ENCODE measurements around the gene MICAL2.
"Not testable (repeated sequence)": the region's sequence is repeated elsewhere in the genome, so short reads cannot be mapped to it uniquely, and the experiment has no call there.

The MICAL2 gene

DNA sequence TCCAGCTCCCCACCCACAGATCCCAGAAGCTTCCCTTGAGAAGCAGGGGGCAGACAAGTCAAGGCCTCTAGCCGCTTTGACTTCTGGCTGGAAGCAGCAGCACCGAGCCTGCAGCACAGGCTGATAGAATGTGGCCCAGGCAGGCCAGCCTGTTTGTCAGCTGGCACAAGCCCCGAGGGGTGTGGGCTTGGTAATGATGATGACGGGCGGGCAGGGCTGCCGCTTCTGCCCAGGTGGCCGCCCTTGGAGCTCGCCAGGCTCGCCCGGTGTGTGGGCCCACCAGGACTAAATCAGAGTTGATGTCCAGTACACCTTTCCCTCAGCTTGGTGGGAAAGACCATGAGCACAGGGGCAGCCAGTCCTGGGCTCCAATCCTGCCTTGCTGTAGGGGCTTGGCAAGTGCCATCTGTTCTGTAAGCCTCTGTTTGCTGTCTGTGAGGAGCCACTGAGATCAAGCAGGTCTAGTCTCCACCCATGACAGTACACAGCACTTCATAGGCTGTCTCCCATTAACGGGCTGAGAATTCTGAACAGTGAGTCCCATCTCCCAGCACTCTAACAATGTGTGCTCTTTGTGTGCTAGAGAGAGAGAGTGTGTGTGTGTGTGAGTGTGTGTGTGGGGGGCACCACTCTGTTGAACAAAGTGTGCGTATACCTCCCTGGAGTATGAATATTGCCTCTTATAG is 26.8 kb downstream of the MICAL2 start:
- DNase-seq, result no peak

DNA sequence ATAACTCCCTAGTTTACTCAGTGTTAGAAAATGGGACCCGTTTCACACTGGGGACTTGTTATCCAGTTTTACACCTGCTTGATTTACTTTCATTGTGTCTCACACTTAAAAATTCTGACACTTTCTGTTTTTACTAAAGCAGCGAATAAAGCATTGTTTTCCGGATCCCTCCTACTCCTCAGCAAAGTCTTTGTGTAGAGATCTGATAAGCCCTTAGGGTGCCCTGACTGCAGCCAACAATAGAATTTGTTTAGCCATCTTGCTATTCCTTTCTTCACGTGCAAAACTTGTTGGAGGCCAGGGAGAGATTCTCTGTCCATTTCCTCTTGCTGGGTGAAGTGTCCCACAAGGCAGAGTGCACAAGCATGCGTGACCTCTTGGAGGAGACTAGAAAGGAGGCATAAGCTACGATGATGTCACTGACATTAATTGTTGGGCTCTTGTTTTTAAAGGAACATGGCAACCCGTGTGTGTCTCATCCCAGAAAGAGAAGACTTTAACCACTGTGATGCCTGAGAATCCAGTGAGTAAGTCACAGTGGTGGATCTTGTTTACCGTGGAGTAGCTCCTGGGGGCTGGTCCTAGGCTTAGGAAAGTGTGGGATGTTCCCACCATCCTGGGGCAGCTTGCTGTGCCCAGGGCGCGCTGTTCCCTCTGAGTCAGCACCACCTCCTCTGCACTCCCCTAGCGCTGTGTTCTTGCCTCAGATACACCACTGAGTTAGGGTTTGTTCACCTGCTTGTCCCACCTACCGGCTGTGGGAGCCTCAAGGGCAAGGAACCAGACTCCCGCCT is 27.7 kb downstream of the MICAL2 start:
- DNase-seq, result no peak

DNA sequence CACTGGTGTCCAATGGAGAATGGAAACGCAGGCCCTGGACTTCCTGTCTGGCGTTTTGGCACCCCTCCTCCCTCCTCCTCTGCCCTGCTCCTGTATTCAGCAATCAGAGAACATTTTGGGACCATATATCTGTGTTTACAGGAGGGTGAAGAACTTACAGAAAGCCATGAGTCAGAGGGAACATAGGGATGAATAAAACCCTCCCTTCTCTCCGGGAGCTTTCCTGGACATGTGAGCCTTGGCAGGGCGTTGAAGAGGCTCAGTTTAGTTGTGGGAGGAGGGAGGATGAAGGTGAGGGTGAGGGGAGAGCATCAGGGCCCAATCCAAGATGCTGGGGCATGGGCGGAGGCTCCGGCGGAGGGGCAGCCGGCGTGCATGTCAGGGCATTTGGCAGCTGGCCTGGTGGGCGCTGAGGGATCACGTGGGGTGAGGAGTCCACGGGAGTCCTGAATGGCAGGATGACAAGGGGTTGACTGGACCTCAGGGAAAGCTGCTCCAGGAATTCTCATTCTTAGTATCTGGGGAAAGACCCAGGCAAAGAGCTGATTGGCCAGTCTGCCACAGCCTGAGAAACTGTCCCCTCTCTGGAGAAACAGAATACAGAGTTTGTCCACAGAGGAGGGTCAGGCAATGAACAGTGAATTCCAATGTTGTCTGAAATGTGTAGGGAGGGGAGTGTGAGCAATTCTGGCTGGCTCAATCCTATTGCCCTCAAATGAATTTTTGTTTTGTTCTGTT is 28.9 kb downstream of the MICAL2 start:
- no peak for DNase-seq

DNA sequence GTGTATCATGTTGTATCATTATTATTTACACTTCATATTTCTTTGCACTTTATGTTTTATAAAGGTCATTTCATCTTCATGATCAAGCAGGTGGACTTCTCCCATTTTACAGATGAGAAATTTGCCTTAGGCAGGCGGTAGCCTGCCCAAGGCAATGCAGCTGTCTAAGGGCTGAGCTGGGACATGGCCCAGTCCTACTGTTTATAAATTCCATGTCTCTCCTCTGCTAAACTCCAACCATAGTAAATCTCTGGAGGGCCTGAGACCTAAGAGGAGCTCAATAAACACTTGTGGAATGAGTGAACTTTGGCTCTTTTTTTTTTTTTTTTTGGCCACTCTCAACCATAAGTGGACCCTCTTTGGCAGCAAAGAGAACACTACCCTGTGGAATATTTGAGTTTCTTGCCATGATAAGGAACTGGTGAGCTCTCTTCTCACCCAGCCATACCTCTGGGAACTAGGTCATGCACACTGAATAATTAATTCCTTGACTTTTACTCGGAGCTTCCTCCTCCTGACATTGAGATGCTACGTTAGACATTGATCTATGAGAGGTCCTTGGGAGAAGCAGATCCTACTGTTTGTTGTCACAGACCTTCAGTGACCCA is 29.9 kb downstream of the MICAL2 start:
- no peak for DNase-seq

DNA sequence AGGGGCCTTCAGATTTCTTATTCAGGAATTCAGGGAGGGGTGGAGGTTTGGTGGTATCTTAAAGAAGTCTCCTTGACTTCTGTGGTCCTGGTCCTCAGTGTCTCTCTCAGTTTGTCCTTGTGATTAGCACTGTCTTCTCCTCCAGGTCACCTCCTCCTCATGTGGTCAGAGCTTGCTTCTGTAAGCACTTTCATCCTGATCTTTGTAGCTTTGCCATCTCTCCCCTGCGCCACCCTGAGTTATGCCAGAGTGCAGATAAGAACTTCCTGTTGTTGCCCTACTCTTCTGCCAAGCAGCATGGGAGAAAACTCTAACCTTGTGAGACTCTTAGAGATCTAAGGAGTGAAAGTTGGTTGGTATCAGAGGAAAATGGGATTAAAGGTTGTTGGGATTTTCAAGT is 30.9 kb downstream of the MICAL2 start:
- DNase-seq, result peak; percentile 30

DNA sequence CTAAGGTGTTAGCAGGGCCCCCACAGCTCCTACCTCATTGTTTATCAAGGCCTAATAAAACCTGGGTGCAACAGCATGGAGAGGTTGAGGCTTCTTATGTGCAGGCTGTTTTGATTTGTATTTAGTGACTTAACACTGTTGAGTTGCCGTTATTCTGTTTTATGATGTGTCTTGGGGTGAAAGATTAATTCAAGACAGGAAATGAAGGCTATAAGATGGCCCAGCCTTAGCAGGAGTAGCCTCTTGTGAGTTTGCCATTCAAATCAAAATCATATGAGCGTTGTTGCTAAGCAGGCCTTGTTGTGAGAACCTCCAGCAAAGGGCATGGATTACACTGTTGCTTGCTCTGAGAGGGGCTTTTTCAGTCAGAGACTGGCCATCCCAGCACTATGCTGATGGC is 31.8 kb downstream of the MICAL2 start:
- no peak for DNase-seq

DNA sequence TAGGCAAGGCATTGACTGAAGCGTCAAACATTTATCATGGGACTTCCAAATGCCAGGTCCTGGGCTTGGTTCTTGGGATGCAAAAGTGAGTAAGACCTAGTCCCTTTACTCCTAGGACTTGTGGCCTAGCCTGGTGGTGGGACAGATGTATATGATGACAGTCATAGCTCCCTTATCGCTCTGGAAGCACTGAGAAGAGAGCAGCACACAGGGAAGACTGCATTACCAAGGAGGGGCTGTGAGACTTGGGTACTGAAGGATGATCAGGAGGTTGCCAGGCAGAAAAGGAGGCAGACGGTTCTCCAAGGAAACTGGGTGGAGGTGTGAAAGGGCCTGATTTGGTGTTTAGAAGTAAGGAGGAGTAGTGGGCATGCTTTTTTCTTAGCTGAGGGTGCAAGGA is 32.5 kb downstream of the MICAL2 start:
- DNase-seq, result no peak

DNA sequence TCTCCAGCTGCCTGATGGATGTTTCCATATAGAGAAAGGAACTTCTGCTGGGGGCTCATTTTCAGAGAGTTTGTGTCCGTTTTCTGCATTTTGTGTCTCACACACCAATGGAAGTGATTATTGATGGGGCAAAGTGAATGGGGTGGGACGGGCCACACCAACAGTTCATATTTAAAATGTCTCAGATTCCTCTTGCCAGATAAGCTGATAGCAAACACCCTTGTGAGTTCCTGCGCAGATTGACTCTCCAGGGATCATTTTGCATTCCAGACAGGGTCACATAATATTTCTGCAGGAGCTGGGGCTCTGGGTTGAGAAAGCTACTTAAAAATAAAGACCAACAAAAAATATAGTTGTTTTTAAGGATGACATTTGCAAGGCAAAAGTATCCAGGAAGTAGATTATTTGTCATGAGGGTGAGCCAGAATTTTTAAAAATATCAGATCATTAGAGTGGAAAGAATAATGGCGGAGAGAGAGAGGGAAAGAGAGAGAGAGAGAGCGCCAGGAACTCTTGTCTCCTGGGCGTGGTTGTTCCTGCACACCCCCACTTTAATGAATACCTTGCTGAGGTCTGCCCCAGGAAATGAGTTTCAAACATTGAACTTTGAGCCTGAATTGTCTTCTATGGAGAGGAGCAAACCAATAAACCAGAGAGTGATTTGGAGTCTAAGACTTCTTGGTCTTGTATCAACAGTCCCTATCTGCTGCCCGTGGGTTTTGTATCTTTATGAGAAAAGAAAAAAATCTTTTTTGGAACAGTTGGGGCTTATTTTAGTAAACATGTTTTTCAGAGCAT is 33.3 kb downstream of the MICAL2 start:
- no peak for DNase-seq

DNA sequence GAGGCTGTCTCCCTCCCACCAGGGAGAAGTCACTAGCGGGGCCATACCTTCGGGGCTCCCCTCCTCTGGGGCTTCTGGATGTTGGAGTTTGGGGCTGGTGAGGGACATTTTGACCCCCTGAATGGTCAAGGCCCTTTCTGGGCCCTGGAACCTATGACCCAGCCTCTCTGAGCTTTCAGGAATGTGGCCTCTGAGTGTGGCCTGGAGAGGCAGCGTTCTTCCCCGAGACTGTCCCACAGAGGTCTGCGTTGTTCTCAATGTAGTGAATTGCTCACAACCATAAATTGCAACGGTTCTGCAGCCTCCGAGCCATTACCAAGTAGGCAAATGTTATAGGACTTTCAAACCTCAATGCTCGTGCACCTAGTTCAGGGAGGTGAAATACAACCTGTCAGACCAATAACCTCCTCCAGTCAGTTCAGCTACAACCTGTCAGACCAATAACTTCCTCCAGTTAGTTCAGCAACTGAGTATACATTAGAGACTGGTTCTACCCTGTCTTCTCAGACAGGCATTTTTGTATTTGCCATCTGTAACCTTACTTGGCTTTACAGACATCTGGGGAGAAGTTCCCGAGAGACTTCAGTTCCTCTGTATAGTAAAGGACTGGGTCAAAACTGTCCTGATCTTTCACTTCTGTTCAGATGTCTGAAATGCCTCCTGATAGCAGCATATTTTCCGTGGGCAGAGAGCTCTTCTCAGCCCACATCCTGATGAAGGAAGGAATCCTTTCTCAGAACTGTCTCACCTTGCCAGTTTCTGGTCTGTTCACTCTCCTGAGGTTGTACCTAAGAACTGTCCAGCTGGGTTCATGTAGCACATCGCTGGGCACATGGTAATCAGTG is 34.2 kb downstream of the MICAL2 start:
- DNase-seq, result peak; percentile 33

DNA sequence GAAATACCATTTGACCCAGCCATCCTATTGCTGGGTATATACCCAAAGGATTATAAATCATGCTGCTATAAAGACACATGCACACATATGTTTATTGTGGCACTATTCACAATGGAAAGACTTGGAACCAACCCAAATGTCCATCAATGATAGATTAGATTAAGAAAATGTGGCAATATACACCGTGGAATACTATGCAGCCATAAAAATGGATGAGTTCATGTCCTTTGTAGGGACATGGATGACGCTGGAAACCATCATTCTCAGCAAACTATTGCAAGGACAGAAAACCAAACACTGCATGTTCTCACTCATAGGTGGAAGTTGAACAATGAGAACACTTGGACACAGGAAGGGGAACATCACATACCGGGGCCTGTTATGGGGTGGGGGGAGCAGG is 36.3 kb downstream of the MICAL2 start:
- not testable (repeated sequence) for DNase-seq

DNA sequence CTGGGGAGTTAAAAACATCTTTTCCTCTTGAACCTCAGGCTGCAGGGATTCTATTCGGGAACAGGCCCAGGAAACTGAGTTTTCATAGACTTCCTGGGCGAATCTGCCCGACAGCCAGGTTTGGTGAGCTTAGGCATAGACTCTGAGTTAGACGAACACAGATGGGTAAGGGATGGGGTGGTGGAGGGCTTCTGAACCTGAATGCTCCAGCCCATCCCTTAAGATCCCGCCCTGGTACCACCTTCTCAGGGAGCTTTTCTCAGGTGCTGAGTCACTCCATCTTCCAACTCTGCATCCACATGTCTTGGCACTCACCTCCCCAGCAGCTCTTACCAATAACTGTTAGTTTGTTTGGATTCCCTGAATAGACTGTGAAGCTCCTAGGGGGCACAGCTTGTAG is 37.4 kb downstream of the MICAL2 start:
- peak; percentile 50 for DNase-seq

DNA sequence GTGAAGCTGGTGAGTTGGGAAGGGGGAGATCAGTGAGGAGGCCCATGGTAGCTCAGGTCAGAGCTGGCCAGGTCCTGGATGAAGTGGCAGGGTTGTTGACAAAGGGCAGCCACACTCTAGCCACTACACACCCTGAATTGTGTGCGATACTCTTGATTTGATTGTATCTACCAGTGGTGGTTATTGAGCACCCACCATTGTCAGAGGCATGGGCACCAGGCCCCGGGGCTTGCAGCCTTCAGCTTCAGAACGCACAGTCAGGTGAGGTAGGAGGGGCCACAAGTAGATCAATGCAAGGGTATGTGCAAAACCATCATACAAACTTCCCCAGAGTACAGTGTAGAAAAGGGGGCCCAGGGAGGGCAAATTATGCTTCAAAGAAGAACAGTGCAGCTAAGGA is 38.1 kb downstream of the MICAL2 start:
- peak; percentile 22 for DNase-seq

DNA sequence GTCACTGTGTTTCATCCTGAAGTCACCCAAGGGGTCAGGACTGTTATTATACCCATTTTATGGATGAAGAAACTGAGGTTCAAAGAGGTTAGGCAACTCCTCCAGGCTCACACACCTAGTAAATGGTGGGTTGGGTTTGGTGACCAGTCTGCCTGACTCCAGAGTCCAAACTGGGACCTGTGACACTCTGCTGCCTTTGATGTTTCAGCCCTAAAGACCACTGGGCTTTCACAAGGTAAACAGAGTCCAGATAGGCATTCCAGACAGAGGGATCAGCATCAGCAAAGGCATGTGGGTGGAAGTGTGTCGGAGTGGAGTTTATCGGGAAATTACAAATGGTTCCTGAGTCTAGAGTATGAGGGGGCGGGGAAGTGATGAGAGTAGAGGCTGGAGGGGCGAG is 38.5 kb downstream of the MICAL2 start:
- peak; percentile 16 for DNase-seq

DNA sequence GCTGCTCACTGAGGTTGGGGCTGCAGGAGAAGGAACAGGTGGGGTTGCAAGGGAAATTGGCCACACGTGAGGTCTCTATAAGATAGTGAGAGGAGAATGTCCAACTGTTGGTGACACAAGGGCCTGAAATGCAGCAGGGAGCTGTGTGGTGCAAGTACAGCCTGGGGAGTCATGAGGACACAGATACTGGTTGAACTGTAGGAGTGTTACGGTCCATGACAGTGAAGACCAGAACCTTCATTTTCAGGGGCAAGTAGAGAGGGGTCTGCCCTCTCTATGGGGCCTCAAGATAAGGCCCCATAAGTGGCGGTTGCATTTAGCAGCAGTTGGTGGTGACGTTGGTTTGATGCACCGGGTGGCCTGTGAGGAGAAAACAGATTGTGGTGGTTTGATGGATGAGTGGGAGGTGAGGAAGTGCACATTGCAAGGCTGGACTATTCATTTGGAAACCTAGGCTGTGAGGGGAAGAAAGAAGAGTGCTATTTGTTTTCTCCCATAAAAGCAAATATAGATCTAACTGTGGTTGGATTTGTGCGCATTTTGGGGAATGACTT is 39.4 kb downstream of the MICAL2 start:
- DNase-seq, result peak; percentile 65

DNA sequence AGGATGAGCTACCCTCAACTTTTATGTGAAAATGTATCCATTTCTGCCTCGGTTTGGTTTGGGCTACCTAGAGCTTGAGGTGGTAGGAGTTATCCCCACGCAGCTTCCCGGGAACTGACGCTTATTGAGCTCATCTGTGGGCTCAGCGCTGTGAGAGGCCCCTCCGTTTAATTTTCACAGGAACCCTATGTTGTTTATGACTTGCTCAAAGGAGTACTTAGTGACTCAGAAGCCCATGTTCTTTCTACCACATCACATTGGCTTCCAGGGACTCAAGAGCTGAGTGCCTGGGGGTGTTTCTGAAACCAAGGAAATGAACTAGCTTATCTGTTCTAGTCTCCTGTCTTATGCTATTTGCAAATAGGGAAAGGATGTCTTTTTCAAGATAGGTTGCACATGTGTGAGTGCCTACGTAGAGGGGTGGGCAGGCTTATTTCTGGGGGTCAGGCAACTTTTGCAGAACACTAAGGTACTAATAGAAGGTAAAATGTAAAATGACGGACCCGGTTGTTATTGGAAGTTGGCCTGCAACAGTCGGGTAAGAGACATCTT is 40.5 kb downstream of the MICAL2 start:
- DNase-seq, result peak; percentile 71

DNA sequence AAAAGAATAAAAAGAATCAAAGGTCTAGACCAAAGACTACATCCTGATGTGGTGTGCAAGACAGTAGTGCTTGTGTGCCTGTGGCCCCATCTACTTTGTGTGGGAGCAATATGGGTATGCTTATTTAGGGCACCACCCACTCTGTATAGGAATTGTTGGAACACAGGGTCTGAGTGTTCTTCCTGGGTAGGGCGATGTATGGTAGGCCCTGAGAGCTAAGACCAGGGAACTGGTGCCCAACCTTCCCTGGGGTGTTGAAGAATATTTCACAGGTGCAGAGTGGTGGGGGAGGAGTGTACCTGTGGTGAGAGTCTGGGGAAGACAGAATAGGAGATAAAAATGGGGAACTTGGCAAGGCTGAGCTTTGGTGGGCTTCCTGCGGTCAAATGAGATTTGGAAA is 41.9 kb downstream of the MICAL2 start:
- DNase-seq, result no peak

DNA sequence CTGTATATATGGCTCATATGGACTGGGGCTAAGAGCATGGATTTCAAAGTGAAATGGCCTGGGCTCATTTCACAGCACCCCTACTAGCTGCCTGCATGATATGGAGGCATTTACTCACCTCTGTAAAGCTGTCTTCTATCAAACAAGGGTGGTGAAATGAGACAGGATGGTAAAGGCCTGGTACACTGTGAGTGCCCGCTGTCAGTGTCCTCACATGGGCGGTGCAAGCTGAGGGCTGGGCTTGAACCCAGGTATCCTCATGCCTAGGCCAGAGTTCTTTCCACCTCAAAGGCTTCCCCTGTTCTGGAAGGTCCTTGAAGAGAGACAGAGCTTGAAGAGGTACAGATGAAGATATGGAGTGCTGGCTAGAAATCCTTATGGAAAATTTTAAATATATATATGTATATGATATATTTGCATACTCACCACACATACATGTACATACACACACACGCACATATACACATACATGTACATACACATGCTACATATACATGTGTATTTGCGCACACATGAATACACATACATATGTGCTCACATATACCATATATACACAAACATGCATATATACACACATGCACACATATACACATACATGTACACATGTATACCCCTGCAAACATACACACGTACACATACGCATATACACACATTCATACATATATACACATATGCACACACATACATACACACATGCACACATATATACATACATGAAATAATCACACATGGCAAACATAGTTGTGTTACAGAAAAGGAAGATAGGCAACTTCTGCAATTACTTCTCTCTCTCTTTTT is 44.7 kb downstream of the MICAL2 start:
- no peak for DNase-seq

DNA sequence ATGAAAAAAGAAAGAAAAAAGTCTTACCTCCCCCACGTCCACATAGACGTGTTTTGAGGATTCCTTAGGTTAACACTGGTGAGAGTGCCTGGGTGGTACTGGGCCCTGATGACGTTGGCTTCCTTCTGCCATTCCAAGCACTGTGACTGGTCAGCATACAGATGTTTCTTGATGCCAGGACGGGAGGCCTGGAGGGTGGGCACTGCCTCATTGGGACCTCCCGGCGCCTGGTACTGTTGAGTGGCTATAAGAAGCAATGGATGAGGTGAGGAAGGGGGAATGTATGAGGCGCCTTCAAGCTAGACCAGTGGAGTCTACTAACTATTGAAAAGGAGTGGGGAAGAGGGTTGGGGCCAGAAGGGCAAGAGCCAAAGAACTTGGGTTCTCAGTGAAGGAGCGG is 45.3 kb downstream of the MICAL2 start:
- DNase-seq, result no peak

DNA sequence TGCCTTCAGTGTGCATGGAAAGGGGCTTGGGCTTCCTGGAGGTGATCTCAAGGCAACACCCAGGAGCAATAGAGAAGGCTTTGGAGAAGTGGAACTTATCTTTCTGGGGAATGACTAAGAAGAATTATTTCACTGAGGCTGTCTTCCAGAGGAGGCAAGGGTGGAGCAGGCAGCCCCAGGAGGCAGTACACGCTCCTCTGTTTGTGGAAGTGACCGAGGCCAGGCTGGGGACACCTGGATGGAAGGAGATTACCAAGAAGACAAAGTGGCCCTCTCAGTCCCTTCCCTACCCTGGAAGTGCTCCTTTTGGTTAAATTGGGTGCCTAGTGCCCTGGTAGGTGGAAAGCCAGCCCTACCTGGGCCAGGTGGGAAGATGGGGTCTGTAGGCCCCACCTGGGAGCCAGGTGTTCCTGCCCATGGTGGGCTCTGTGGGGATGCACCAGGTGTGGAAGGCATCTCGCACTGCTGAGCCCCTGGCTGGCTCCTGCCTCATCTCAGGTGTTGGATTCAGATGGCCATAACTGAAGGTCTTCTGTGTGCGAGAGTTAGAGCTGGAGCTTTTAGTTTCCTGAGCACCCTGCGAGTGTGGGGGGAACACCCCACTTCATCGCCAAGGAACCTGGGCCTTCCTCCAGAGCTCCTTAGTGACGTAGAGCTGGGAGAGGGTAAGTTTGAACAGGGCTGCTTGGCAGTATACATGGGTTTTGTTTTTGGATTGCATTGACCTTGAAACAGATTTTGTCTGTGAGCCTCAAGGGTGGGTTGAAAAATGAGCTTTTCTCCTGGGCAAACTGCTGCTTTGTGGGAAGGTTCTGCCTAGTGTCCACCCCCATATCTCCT is 46.1 kb downstream of the MICAL2 start:
- no peak for DNase-seq
